GM19328 (cell line): Measurements from ENCODE around the gene DUOX2.
"Not testable (repeated sequence)": the region's sequence is repeated elsewhere in the genome, so short reads cannot be mapped to it uniquely, and the experiment has no call there.

ENCODE experiments used
- ATAC-seq: cut with Tn5 transposase; IDR thresholded peaks from one replicate; pipeline ENCODE4 v1.9.1; 2021; ENCODE audit warnings: mild to moderate bottlenecking, moderate library complexity; ENCODE audit not compliant: unreplicated experiment

Gene DUOX2

GRCh38 chr15:45120081-45120972, 6.4 kb upstream of the DUOX2 start:
- ATAC-seq = no peak

GRCh38 chr15:45118996-45119395, 5.0 kb upstream of the DUOX2 start:
- no peak for ATAC-seq

DNA sequence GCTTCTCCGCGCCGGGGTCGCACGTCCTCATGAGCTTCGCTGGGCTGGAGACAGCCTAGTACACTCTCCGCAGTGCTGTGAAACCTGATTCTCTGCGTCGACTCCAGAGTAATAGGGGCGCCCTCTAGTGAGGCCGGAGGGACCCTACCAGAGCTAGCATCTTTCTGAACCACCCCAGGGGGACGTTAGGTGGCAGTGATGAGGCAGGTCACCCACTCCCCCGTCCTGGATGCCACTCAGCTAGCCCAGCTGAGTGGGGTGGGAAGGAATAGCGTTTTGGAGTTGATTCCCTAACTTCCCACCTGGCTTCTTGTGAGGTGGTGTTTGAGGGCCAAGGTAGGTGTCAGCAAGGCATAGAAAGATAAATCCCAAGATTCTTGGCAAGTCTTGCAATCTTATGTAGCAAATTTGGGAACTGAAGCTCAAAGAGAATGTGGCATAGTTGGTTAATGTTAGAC, 4.2 kb upstream of the DUOX2 start:
- peak; percentile 75 for ATAC-seq

GRCh38 chr15:45117308-45118130, 3.5 kb upstream of the DUOX2 start:
- ATAC-seq = no peak

GRCh38 chr15:45116482-45117307, 2.7 kb upstream of the DUOX2 start:
- ATAC-seq = no peak

- no peak for ATAC-seq
Observed at GRCh38 chr15:45116006-45116481, 2.1 kb upstream of the DUOX2 start.

DNA sequence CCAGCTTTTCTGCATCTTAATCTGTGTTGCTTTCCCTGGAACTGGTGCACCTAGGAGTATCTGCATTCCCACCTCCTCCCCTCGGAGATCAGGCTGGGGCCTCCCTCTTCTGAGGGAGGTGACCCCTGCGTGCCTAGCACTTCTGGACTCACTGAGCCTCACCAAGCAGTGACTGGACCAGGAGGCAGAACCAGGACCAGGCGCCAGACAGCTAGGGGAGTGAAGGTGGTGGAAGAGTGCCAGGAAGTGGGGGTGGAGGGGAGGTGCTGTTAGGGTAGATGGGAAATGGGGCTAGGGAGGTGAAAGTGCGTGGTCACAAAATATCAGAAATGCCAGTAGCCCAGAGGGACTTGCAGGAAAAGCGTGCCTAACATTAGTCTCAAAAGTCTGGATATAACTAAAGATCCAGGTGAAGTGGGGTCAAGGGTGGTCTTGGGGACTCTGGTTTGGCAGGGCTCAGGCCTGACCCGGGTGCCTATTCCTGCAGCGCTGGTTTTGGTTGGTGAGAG, 1.4 kb upstream of the DUOX2 start:
- no peak for ATAC-seq

DNA sequence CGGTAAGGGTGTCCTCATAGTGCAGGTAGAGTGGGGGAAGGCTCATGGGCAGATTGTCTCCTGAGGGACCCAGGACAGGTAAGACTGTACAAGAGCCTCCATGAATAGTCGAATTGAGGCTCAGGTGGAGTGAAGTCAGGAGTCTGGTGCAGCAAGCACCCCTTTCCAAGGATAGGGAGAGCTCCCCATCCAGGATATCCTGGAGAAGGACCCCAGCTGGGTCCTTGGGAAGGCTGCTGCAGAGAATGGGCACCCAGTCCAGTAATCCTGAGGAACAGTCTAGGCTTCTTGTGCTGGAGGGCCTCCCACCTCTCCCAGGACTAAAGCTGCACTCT, 746 bp upstream of the DUOX2 start:
- no peak for ATAC-seq

GRCh38 chr15:45113380-45113990, 487 bp downstream of the DUOX2 start:
- ATAC-seq = no peak

GRCh38 chr15:45112591-45113379, 1.2 kb downstream of the DUOX2 start:
- no peak for ATAC-seq

- no peak for ATAC-seq
Observed at GRCh38 chr15:45112143-45112590, 1.8 kb downstream of the DUOX2 start.

GRCh38 chr15:45111390-45112142, 2.4 kb downstream of the DUOX2 start:
- ATAC-seq = no peak

GRCh38 chr15:45110256-45110820, 3.6 kb downstream of the DUOX2 start:
- ATAC-seq = no peak

DNA sequence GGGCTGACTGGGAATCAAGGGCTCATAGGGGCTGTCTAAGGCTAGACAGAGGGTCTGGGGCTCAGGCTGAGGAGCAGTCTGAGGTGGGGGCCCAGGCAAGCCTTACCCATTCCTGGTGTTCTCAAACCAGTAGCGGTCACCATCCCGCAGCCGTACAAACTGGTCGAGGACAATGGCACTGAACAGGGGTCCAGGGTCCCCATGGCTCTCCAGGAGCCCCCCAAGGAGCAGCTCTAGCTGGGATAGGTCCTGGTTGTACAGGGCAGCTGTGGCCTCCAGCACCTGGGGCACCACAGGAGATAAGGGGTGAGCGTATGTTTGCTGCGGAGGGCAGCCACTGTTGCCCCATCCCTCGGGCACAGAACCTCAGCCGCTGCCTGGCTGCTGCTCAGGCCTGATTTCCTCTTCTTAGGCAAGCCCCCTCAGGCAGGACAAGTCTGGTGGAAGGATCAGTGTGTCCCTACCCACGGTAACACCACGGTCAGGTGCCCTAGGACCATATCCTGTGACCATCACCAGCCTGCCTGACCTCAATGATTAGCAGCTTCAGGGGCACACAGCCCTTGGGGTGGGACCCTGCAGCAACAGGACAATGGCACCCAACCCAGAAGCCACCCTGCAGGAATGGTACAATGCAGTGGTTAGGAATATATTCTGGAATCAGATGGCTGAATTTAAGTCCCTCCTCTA, 5.9 kb downstream of the DUOX2 start:
- ATAC-seq = no peak

DNA sequence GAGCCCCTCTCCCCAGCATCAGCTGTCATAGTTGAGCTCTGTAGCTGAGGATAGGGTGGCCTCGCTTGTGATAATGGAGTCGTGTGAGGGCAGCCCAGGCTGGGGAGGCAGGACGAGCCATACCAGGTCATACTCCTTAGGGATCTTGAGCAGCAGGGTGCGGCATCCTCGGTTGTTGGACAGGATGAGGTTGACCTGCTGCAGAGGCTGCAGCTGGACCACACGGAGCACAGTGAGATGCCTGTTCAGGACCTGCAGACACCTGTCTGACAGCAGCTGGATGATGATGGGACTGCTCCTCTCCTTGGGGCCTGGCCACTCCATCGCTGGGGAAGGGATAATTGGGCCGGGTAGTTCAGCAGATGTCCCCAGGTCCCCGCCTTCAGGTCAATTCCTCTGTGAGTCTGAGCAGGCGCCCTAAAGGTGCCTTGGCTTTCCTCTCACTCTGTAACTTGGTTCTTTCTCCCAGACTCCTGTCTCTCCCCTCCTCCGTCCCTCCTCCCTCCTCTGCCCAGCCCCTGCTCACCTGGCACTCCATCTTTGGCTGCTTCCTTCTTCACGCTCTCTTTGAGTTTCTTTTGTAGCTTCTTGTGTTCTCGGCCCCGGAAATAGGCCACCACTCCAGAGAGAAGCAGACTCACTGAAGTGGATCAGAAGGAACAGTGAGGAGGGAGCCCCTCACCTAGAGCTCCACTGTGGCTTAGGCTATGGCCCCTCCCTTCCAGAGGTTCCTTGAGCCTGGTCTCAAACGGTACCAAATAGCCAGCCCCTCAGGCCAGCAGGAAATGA, 7.8 kb downstream of the DUOX2 start:
- ATAC-seq = no peak

GRCh38 chr15:45105586-45105985, 8.4 kb downstream of the DUOX2 start:
- no peak for ATAC-seq

DNA sequence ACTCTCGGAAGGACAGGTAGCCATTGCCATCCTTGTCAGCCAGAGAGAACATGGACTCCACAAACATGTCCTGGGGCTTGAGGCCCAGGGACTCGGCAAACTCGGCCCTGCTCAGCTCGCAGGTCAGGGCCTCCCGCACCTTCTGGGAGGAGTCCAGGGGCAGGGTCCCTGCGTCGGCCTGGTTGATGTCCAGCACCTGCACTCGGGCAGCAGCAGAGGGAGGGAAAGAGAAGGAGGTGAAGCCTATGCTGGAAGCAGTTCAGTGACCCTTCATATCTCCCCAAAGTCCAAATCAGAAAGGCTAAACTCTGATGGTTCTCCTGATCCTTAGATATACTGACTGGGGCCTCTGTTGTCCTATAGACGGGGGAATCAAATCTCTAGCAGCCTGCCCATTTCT, 9.8 kb downstream of the DUOX2 start:
- not testable (repeated sequence) for ATAC-seq
